Stimulated activated CD4-positive, alpha-beta T cell treated with anti-CD3 and anti-CD28 coated beads, Interleukin-2, amount 100 ng/mL, for 4 hours (primary cell): ENCODE results near the gene PXT1.
"Not testable (repeated sequence)": the region's sequence is repeated elsewhere in the genome, so short reads cannot be mapped to it uniquely, and the experiment has no call there.

Experiments used
- DNase-seq: peaks from one replicate; pipeline ENCODE4 v3.0.0-alpha.2; 2020; ENCODE audit warnings: low read depth

Gene PXT1

DNA sequence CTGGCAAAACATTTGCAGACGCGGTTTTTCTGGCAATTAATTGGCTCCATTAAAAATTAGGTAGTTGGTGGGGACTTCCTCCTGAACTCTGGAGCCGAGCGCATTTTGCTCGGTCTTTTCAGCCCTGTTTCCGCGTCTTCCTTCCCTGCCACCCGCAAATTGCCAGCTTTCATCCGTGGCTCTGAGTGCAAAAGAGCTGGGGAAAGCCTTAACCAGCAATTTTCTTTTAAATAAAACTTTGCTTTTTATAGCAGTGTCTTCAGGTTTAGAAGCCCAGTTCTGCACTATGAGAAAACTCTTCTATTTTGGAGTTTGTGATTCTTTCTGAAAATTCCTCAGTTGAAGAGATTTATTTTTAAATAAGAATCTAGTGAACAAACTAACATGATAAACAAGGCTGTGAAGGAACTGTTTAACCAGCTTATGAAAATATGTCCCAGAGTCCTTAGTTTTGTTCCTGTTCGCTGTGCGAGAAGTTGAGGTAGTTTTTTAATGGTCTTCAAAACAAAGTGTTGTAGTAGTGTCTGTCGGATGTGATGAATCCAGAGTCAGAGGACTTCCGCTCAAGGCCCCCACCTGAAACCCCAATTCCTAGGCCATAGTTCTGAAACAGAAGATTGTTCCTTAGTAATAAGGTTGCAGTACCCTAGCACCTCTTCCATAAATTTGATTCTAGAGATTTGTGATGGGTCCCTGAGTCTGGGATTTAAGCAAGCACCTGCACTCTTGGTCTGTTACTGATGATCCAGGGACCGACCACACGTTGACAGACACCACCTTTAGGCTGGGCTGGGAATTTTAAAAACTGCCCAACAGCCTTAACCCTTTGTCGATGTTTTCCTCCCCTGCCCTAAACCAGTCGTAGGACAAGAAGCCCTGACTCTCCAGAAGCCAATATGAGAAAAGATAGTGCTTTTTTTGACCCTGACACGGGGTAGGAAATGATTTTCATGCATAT is 1.1 kb upstream of the PXT1 start:
- DNase-seq: no peak

DNA sequence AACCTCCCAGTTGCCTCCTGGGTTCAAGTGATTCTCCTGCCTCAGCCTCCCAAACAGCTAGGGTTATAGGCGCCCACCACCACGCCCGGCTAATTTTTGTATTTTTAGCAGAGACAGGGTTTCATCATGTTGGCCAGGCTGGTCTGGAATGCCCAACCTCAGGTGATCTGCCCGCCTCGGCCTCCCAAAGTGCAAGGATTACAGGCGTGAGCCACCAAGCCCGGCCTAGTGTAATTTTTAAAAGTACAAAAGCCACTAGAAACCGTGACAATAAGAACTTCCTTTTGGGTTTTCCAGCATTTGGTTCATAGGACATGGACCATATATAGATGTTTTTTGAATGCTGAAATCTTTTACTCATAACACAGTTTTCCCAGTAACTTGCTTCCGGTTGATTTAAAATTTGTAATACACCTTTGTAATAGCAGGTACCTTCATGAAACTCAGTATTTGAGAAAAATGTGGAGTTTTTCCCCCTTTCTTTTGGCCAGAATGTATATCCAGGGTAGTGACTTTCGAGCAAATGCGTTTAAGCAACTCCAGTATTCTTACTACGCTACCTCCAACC is 467 bp downstream of the PXT1 start:
- no peak for DNase-seq

DNA sequence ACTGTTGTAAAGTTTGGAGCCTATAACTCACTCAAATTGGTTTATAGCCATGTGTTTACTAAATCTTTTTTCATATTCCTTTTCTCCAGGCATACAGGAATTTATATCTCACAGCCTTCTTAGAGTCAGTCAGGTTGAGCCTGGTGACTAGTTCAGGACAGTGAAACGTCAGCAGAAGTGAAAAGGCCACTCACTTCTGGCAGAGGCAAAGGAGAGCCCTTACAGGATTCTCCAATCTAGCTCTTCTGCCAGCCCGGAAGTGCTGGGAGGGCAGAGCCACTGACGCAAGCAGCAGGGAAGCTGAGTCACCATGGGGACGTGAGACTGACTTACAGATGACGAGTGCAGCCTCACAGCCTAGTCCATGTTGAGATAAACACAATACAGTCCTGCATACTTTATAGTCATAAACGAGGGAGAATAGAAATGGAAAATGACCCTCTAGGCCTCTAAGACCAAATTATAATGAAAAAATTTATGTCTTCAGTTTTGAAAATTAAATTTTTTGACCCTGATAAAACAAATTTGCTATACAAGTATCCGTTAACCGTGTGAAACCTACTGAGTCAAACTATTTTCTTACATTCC is 1.3 kb downstream of the PXT1 start:
- DNase-seq: peak; percentile 81

DNA sequence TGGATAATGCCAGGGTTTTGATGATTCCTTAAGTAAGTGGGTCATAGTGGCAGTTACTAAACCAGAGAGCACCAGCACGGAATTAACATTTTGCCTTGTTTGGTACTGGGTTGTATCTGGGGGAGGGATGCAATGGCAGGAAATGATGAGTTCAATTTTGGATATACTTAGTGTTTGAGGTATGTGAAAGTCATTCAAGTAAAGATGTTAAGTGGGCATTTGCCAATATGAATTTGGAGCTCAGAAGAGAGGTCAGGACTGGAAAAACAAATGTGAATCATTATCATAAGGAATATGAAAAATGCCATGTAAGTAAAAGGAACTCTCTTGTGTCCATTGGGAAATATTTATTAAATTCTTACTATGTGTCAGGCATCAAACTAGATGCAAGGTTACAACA is 6.2 kb downstream of the PXT1 start:
- no peak for DNase-seq

DNA sequence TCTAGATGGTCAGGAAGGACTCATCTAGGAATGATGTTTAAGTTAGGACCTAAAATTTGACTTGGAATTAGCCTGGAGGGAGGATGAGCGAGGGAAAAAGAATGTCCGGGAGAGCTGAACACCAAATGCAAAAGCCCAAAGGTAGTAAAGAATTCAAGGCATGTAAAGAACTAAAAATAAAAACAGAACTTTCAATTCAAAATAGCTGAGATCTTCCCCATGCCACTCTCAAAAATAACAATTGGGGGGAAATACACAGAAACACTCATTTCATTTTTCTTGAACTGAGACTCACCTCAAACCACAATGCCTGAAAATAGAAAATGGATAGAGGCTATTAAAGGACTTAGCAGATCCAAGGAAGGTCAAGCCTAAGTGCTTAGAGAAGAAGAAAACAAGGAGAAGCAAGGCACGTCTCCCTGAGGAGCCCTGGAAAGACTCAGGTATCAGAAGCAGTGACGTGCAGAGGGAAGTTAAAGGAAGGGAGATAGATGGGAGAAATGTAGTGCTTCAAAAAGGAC is 10.4 kb downstream of the PXT1 start:
- DNase-seq: no peak

DNA sequence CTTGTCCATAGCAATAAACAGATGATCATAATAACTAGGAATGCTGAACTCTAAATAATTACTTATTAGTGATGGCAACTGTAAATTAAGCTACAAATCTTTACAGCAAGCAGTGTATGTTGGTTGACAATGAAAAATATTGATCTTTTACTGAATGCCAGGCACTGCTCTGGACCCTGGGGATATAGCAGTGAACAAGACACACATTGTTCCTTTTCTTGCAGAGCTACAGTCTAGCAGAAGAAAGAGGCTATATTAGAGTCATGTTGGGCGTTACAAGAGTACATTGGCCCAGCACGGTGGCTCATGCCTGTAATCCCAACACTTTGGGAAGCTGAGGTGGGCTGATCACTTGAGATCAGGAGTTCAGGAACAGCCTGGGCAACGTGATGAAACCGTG is 11.5 kb downstream of the PXT1 start:
- DNase-seq: no peak

DNA sequence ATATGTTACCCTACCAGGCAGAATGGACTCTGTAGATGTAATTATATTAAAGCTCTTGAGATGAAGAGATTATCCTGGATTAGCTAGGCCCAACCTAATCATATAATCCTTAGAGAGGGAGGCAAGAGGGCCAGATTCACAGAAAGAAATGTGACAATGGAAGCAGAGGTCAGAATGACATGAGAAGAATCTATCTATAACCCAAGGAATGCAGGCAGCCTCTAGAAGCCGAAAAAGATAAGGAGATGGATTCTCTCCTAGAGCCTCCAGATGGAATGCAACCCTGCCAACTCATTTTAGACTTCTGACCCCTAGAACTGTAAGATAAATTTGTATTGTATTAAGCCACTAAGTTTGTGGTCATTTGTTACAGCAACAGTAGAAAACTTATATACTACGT is 12.3 kb downstream of the PXT1 start:
- DNase-seq: no peak

DNA sequence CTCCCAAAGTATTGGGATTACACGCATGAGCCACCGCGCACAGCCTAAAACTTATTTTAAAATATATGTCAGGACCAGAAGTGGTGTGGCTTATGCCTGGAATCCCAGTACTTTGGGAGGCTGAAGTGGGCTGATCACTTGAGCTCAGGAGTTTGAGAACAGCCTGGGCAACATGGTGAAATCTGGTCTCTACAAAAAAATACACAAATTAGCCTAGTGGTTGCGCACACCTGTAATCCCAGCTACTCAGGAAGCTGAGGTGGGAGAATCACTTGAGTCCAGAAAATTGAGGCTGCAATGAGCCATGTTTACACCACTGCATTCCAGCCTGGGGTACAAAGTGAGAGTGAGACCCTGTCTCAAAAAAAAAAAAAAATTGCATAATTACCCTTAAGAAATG is 13.7 kb downstream of the PXT1 start:
- no peak for DNase-seq

DNA sequence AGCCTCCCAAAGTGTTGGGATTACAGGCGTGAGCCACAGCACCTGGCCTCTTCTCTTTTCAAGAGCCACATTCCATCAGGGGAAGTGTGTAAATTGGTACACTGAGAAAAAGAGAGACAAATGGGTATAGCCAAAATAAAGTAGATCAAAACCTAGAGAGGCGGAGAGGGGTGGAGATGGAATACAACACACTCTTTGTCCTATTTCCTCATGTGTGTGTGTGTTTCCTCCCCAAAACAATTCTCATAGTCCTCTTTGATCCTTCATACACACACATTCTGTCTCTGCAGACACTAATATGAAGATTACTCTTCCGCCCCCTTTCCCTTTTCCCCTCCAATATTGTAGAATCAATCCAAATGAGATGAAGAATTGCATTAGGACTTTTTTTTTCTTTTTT is 16.0 kb downstream of the PXT1 start:
- no peak for DNase-seq

DNA sequence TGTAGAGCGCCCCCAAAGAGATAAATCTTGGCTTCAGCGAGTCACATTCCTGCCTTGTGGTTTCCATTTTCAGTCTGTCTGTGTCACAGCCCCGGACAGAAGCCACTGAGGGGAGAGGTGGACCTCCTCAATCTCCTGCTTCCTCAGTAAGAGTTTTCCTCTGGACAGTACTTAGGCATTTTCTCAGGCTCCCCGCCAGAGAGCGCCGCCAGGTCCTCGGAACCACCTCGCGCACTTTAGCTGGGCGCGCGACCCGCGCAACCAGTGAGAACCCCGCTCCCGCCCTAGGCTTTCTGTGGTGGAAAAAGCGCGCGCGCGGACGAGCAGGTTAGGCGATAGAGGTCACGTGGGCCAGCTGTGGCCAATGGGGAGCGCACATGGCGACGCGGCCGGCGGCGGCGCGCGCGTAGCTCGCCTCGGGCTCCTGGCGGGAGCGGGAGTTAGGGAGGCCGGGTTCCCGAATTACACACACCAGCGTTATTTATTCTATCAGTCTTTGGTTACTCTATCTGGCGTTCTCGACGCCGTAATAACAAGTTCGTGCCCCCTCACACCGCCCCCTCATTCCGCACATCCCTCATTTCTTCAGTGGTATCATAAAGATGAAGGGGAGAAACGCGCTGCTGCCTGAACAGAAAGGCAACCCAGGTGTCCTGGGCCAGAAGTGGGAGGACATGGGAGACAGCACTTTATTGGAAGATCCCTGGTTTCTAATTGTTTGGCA is 19.4 kb downstream of the PXT1 start:
- peak; percentile 98 for DNase-seq

DNA sequence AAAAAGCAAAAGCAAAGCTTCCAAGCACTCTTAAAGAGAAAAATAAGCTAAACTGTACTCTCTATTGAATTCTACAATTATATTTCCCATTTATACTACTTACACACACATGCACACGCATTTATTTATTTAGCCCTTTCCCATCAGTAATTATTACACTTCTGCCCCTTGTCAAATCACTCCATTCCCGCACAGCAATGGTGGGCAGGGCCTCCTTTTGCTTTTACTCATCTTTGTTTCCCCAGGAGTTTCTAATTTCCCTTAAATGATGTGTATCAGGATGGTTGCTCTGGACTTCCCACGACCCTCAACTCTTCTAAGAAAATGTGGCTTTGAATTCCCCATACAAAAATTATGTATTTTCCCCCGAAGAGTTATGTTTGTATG is 19.9 kb downstream of the PXT1 start:
- no peak for DNase-seq

DNA sequence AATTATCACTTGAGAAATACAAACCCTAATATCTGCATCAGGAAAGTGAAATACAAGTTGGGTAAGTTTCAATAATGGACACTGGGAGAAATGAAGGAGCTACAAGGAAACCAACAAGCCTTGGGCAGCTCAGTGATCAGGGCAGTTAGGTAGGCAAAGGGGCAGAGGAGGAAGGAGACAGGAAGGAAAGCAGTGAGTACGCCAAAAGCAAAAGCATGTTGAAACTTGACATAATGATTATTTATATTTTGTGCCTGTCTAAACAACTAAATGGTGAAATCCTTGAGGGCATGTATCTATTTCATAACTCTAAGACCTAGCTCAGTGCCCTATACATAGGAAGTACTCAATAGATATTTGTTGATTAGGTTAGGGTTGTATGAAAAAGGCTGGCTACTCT is 23.3 kb downstream of the PXT1 start:
- no peak for DNase-seq

DNA sequence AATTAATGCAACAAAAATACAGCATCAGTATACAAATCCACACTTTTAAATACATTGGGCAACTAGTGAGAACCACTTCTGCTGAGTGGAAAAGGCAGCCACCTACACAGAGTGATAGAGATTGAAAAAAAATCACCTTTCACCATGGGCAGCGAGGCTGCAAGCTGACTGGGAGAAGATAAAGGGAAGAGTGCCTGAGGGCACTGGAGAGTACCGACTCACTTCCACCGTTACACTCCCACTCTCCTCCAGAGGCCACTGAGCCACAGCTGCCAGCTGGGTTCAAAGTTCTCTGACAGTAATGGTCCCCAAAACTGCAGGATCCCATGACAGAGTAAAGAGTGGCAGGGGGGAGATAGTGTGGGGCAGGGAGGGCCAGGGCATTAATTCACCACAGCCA is 24.1 kb downstream of the PXT1 start:
- no peak for DNase-seq

DNA sequence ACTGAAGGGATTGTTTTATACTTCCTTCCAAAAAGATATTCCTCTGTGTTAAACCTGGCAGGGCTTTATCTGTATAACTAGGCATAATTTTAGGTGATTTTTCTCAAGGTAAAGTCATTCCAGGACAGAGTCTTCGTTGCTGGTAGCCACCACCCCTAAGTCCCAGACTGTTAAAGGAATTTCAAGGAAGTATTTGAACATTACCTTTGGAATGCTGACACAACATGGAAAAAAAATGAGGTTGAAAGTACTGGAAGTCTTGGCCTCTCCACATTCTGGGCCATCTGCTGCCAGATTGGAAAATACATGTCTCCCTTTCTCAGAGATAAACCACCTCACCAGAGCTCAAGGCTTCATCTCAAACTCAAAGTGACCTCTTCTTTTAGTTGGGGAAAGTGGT is 28.2 kb downstream of the PXT1 start:
- no peak for DNase-seq

DNA sequence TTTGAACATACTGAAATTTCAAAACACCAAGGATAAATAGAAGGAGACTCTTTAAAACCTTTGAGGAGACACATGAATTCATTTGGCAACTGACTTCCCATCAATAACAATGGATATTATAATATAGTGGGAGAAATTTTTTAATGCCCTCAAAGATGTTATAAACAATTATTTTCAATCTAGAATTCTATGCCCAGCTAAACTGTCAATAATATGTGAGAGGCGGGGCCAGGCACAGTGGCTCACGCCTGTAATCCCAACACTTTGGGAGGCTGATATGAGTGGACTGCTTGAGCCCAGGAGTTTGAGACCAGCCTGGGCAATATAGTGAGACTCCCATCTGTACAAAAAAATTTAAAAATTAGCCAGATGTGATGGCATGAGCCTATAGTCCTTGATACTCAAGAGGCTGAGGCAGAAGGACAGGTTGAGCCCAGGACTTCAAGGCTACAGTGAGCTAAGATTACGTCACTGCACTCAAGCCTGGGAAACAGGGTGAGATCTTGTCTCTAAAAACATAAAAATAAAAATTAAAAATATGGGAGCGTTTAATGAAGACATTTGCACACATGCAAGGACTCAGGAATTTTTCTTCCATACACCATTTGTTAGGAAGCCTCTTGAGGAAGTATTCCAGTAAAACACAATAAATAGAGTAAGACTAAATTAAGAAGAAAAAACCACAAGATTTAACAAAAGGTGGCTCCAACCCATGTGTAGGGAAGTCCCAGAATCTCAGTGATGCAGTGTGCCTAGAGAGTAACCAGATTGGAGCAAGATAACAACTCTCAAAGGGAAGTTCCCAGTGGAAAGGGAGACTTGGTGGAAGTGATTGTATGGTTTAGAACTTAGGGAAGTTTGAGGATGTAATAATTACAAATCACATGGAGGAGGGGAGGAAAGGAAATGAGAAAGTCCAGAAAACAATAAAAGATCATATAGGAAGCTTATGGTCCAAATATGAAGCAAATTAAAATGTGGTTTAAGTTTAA is 28.9 kb downstream of the PXT1 start:
- no peak for DNase-seq

DNA sequence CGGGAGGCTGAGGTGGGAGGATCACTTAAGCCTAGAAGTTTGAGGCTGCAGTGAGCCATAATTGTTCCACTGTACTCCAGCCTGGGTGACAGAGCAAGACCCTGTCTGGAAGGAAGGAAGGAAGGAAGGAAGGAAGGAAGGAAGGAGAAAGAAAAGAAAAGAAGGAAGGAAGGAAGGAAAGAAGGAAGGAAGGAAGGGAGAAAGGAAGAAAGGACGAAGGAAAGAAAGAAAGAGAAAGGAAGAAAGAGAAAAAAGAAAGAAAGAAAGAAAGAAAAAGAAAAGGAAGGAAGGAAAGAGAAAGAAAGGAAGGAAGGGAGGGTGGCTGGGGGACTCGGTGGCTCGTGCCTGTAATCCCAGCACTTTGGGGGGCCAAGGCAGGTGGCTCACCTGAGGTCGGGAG is 32.9 kb downstream of the PXT1 start:
- DNase-seq: not testable (repeated sequence)

DNA sequence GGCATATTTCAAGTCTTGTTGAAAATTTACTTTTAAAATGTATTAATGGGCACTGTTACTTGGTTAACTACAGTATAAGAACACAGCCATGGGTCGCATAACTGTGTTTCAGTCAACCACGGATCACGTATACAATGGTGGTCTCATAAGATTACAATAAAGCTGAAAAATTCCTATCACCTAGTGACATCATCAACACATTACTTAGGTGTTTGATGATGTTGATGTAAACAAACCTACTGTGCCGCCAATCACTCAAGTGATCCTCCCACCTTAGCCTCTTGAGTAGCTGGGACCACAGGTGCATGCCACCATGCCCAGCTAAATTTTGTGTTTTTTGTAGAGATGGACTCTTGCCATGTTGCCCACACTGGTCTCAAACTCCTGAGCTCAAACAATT is 38.5 kb downstream of the PXT1 start:
- DNase-seq: no peak

DNA sequence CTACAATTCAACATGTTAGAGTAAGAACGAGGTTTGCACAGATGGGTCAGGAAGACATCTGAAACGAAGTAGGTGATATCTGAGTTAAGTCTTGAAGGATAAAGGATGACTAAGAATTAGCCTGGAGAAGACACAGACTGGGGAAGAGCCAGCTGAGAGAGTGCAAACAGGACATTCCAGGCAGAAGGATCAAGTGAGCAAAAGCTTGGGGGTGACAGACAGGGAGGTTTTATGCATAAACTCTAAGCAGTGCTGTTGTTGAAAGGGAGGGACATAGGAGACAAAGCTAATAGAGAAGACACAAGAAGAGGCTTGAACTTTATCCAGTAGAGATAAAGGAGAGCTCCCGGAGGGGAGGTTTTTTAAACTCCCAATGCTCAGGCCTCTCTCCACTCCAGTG is 40.2 kb downstream of the PXT1 start:
- DNase-seq: no peak

DNA sequence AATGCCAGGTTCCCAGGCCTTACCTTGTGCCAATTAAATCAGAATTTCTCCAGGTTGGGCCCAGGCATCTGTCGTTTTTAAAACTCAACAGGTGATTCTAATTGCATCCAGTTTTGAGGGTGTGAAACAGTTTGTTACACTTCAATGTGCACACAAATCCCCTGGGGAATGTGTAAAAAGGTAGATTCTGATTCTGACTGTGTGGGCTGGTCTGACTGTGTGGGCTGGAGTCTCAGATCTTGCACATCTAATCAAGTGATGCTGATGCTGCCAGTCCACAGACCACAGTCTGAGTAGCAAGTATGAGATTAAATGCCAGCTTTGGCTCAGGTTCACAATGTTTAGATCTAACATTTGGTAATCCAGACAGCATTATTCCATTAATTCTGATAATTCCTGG is 42.7 kb downstream of the PXT1 start:
- DNase-seq: no peak

DNA sequence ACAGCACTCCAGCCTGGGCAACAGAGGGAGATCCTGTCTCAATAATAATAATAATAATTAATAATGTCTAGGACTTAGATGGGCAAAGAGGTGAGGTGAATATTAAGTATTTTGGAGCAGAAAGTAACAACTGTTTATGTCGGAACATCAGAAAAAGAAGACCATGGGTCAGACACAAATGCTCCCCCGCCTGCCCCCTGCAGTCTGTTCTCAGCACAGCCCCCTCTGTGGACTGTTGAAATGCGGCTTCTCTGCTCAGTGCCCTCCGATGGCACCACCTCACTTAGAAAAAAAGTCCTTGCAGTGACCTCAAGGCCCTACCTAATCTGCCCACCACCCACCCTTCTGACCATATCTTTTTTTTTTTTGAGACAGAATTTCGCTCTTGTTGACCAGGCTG is 50.0 kb downstream of the PXT1 start:
- DNase-seq: no peak

DNA sequence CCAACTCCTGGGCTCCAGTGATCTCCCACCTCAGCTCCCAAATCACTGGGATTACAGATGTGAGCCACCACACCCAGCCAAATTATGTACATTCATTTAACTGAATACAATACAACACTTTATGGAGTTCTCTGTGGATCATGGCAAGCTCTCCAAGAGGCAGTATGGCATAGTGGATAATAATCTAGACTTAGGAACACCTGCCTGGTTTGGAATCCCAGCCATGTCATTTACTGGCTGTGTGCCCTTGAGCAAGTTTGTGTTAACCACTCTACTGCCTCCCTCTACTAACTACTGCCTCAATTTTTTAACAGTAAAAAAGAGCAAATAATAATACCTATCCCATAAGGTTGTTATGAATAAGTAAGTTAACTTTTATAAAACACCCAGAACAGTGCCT is 53.3 kb downstream of the PXT1 start:
- DNase-seq: no peak
